Central memory CD8-positive, alpha-beta T cell (primary cell): ENCODE results near the gene ADCY9.
"Not testable (repeated sequence)": the region's sequence is repeated elsewhere in the genome, so short reads cannot be mapped to it uniquely, and the experiment has no call there.

Experiments
- ATAC-seq: fragments of 150-1000 bp; cut with Tn5 transposase; replicated peaks from 2 replicates; pipeline ENCODE4 v1.10.0; 2022; ENCODE audit warnings: mild to moderate bottlenecking, moderate FRiP score, moderate number of reproducible peaks; ENCODE audit not compliant: poor library complexity, severe bottlenecking; ENCODE audit errors: extremely low read depth
- DNase-seq, 2 donors: peaks; one replicate each; pipeline ENCODE4 v3.0.0; 2021; ENCODE audit warnings: low spot score in 2 of 2
- H3K27ac Mint-ChIP-seq: one replicate; pipeline ENCODE4 v1.8.0; 2022; ENCODE audit warnings: low read depth, mild to moderate bottlenecking, moderate library complexity, mixed read lengths
- H3K27me3 Mint-ChIP-seq: one replicate; pipeline ENCODE4 v1.8.0; 2022; ENCODE audit warnings: mixed read lengths
- H3K36me3 Mint-ChIP-seq: one replicate; pipeline ENCODE4 v1.8.0; 2022; ENCODE audit warnings: mild to moderate bottlenecking, moderate library complexity, mixed read lengths; ENCODE audit not compliant: insufficient read depth
- H3K4me1 Mint-ChIP-seq: one replicate; pipeline ENCODE4 v1.8.0; 2022; ENCODE audit warnings: mixed read lengths
- H3K4me3 Mint-ChIP-seq: one replicate; pipeline ENCODE4 v1.8.0; 2022; ENCODE audit warnings: mild to moderate bottlenecking, moderate library complexity, mixed read lengths
- H3K9me3 Mint-ChIP-seq: one replicate; pipeline ENCODE4 v1.8.0; 2022; ENCODE audit warnings: mixed read lengths

Gene ADCY9

GRCh38 chr16:4051591-4051990 is 64.7 kb downstream of the ADCY9 start:
- peaks cover 22% of the 10 kb centered on the region for H3K4me1 Mint-ChIP-seq

GRCh38 chr16:4049031-4049430 is 67.2 kb downstream of the ADCY9 start:
- H3K27ac Mint-ChIP-seq = no peak overlapping the region
- peaks cover 26% of the 10 kb centered on the region for H3K4me1 Mint-ChIP-seq
- H3K36me3 Mint-ChIP-seq = peaks cover 1% of the 10 kb centered on the region
- DNase-seq = no peak
- no peak for ATAC-seq
- H3K9me3 Mint-ChIP-seq = no peaks in the 10 kb centered on the region
- no peaks in the 10 kb centered on the region for H3K27me3 Mint-ChIP-seq
- no peak overlapping the region for H3K4me3 Mint-ChIP-seq

More at GRCh38 chr16:4051591-4051990, 64.7 kb downstream of the ADCY9 start:
- DNase-seq (no peak), ATAC-seq (no peak)
- peaks cover 1% of the 10 kb centered on the region for H3K36me3 Mint-ChIP-seq
- H3K4me3 Mint-ChIP-seq = no peak overlapping the region
- no peaks in the 10 kb centered on the region for H3K27me3 Mint-ChIP-seq
- H3K9me3 Mint-ChIP-seq = no peaks in the 10 kb centered on the region
- no peak overlapping the region for H3K27ac Mint-ChIP-seq

DNA sequence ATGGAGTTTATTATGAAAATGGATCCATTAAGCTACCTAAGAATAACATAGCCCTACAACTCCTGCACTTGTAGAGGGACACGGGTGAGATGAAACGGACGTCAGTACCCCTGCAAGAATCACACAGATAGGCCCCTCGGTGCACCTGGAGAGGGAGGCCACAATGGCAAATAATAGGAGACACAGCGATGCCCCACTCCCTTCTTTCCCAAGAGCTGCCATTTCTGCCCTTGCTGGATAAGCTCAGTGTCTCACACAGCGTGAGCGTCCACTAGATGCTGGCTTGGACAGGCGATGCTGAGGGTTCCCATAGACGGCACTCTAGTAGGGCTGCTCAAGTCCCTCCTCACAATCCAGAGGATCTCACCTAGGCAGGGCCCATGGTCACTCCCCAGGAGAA is 67.8 kb downstream of the ADCY9 start:
- H3K4me3 Mint-ChIP-seq = no peak overlapping the region
- H3K9me3 Mint-ChIP-seq = no peaks in the 10 kb centered on the region
- ATAC-seq (no peak), DNase-seq (no peak)
- no peaks in the 10 kb centered on the region for H3K27me3 Mint-ChIP-seq
- no peak overlapping the region for H3K27ac Mint-ChIP-seq
- peaks cover 1% of the 10 kb centered on the region for H3K36me3 Mint-ChIP-seq
- H3K4me1 Mint-ChIP-seq = peaks cover 25% of the 10 kb centered on the region

- no peak for DNase-seq
- Mint-ChIP-seq H3K36me3 (peaks cover 1% of the 10 kb centered on the region), H3K9me3 (no peaks in the 10 kb centered on the region), H3K27ac (no peak overlapping the region), H3K4me1 (peaks cover 16% of the 10 kb centered on the region), H3K4me3 (no peak overlapping the region), H3K27me3 (no peaks in the 10 kb centered on the region)
- no peak for ATAC-seq
Measured at GRCh38 chr16:4046221-4046620, 70.0 kb downstream of the ADCY9 start.

GRCh38 chr16:4045561-4045960 is 70.7 kb downstream of the ADCY9 start:
- not testable (repeated sequence) for H3K27ac Mint-ChIP-seq, H3K4me3 Mint-ChIP-seq, H3K9me3 Mint-ChIP-seq, ATAC-seq, DNase-seq, H3K27me3 Mint-ChIP-seq, H3K36me3 Mint-ChIP-seq
- peaks cover 16% of the 10 kb centered on the region for H3K4me1 Mint-ChIP-seq

- no peak overlapping the region for H3K4me3 Mint-ChIP-seq
- H3K36me3 Mint-ChIP-seq = peaks cover 3% of the 10 kb centered on the region
- no peaks in the 10 kb centered on the region for H3K9me3 Mint-ChIP-seq
- no peak for DNase-seq
- H3K4me1 Mint-ChIP-seq = peaks cover 15% of the 10 kb centered on the region
- H3K27ac Mint-ChIP-seq = no peak overlapping the region
- no peaks in the 10 kb centered on the region for H3K27me3 Mint-ChIP-seq
- ATAC-seq = no peak
Measured at GRCh38 chr16:4042581-4042980, 73.7 kb downstream of the ADCY9 start.

DNA sequence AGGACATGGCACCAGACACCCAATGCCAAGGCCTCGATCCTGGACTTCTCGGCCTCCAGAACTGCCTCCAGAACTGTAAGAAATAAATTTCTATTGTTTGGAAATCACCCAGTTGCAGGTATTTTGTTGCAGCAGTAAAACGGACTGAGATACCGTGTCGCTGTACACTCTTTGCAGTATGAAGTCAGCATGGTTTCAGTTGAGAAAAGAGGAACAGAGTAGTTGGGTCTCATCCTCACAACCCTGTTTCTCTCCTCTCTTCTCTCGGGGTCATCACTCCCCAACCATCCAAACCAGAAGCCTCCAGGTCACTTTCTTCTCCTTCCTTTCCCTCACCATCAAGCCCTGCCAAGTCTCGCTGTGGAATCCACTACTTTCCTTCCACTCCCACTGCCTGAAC is 77.8 kb downstream of the ADCY9 start:
- Mint-ChIP-seq H3K36me3 (peaks cover 6% of the 10 kb centered on the region), H3K27ac (no peak overlapping the region), H3K9me3 (no peaks in the 10 kb centered on the region), H3K27me3 (no peaks in the 10 kb centered on the region), H3K4me3 (no peak overlapping the region), H3K4me1 (peaks cover 8% of the 10 kb centered on the region)
- DNase-seq (no peak), ATAC-seq (no peak)

DNA sequence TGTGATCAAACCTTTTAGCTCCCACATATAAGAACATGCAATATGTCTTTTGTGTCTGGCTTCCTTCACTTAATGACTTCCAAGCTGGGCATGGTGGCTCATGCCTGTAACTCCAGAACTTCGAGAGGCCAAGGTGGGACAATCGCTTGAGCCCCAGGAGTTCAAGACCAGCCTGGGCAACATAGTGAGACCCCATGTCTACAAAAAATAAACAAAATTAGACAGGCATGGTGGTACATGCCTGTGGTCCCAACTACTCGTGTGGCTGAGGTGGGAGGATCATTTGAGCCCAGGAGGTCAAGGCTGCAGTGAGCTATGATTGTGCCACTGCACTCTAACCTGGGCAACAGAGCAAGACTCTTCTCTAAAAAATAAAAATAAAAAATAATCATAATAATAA is 79.3 kb downstream of the ADCY9 start:
- not testable (repeated sequence) for H3K4me3 Mint-ChIP-seq, H3K27ac Mint-ChIP-seq, H3K9me3 Mint-ChIP-seq, H3K4me1 Mint-ChIP-seq, H3K36me3 Mint-ChIP-seq, H3K27me3 Mint-ChIP-seq, ATAC-seq, DNase-seq

GRCh38 chr16:4034963-4035362 is 81.3 kb downstream of the ADCY9 start:
- no peak overlapping the region for H3K27ac Mint-ChIP-seq
- H3K36me3 Mint-ChIP-seq = peaks cover 6% of the 10 kb centered on the region
- H3K9me3 Mint-ChIP-seq = no peaks in the 10 kb centered on the region
- ATAC-seq (no peak), DNase-seq (no peak)
- H3K27me3 Mint-ChIP-seq = no peaks in the 10 kb centered on the region
- no peak overlapping the region for H3K4me3 Mint-ChIP-seq
- peaks cover 20% of the 10 kb centered on the region for H3K4me1 Mint-ChIP-seq

DNA sequence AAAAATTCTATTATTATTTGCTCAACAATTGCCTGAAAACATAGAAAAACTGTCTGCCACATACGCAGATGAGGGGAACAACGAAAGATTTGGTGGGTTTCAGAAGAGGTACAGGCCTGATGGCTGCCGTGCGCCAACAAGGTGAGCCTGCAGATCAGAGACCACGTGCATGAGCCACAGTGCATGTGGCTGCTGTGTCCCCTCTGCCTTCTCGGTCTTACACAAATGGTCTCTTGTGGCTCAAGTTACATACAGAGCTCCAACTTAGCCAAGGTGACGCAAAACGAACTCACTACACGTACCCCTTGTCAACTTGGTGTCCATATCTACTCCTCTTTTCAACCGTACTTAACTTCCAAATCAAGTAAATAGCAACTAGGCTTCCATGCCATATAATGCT is 82.3 kb downstream of the ADCY9 start:
- Mint-ChIP-seq H3K9me3 (no peaks in the 10 kb centered on the region), H3K27ac (no peak overlapping the region)

GRCh38 chr16:4032768-4033167 is 83.5 kb downstream of the ADCY9 start:
- H3K4me3 Mint-ChIP-seq = no peak overlapping the region
- peaks cover 18% of the 10 kb centered on the region for H3K4me1 Mint-ChIP-seq
- ATAC-seq = peak; percentile 80
- no peaks in the 10 kb centered on the region for H3K9me3 Mint-ChIP-seq
- H3K27ac Mint-ChIP-seq = no peak overlapping the region
- H3K36me3 Mint-ChIP-seq = peaks cover 5% of the 10 kb centered on the region
- H3K27me3 Mint-ChIP-seq = no peaks in the 10 kb centered on the region
- peak in 1 of 2 donors; percentile 14 for DNase-seq

More for the DNA sequence above, 82.3 kb downstream of the ADCY9 start:
- ATAC-seq = no peak
- Mint-ChIP-seq H3K4me3 (no peak overlapping the region), H3K27me3 (no peaks in the 10 kb centered on the region), H3K4me1 (peaks cover 23% of the 10 kb centered on the region), H3K36me3 (peaks cover 6% of the 10 kb centered on the region)
- no peak for DNase-seq

DNA sequence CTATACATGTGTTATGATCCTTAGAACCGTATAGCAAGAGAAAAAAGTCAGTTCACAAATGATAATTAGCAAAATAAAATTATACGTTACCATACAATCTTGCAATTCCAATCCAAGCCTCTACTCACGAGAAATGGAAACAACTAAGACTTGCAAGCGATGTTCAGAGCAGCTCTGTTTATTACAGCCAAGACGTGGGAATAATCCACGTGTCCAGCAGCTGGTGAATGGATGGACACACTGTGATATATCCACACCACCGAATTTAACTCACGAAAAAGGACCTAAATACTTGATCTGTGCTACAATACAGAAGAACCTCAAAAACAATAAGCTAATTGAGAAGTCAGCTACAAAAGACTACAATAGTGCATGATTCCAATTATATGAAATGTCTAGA is 88.1 kb downstream of the ADCY9 start:
- H3K36me3 Mint-ChIP-seq = no peaks in the 10 kb centered on the region
- no peak overlapping the region for H3K4me3 Mint-ChIP-seq
- H3K9me3 Mint-ChIP-seq = no peaks in the 10 kb centered on the region
- H3K4me1 Mint-ChIP-seq = peaks cover 21% of the 10 kb centered on the region
- H3K27ac Mint-ChIP-seq = no peak overlapping the region
- H3K27me3 Mint-ChIP-seq = no peaks in the 10 kb centered on the region
- DNase-seq (no peak), ATAC-seq (no peak)

DNA sequence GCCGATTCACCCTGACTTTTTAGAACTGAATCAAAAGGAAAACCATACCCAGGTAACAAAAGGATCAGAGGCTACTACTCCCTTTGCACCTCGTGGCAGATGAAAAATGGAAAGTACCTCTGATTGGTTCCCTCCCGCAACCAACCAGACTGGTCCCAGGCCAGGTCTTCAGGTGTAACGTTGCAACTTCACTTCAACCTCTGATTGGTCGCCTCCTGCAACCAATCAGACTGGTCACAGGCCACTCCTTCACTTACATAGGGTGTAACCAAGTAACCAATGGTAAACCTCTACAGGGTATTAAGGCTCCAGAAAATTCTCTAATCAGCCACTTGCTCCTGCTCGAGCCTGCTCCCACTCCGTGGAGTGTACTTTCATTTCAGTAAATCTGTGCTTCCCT is 89.4 kb downstream of the ADCY9 start:
- ATAC-seq (no peak), DNase-seq (no peak)
- Mint-ChIP-seq H3K27ac (no peak overlapping the region), H3K36me3 (no peaks in the 10 kb centered on the region), H3K9me3 (no peaks in the 10 kb centered on the region), H3K27me3 (no peaks in the 10 kb centered on the region), H3K4me3 (no peak overlapping the region), H3K4me1 (peaks cover 25% of the 10 kb centered on the region)

- no peak overlapping the region for H3K27ac Mint-ChIP-seq
- H3K9me3 Mint-ChIP-seq = no peaks in the 10 kb centered on the region
- H3K4me1 Mint-ChIP-seq = peaks cover 25% of the 10 kb centered on the region
- H3K27me3 Mint-ChIP-seq = no peaks in the 10 kb centered on the region
- no peak for DNase-seq
- no peak overlapping the region for H3K4me3 Mint-ChIP-seq
- ATAC-seq = no peak
- H3K36me3 Mint-ChIP-seq = no peaks in the 10 kb centered on the region
Measured at GRCh38 chr16:4025428-4025827, 90.8 kb downstream of the ADCY9 start.
